HG03025 (cell line): ENCODE results near the gene NATD1.

ENCODE experiments used
- ATAC-seq: cut with Tn5 transposase; IDR thresholded peaks from one replicate; pipeline ENCODE4 v1.9.1; 2021; ENCODE audit warnings: mild to moderate bottlenecking, moderate library complexity; ENCODE audit not compliant: unreplicated experiment, low FRiP score

The NATD1 gene

GRCh38 chr17:21291357-21291756 is 38.1 kb upstream of the NATD1 start:
- no peak for ATAC-seq

- ATAC-seq = no peak
These were observed 36.8 kb upstream of the NATD1 start for GRCh38 chr17:21289902-21290571.

GRCh38 chr17:21289175-21289901 is 36.1 kb upstream of the NATD1 start:
- no peak for ATAC-seq

GRCh38 chr17:21288571-21289017 is 35.4 kb upstream of the NATD1 start:
- ATAC-seq = no peak

GRCh38 chr17:21287703-21288449 is 34.7 kb upstream of the NATD1 start:
- no peak for ATAC-seq

- no peak for ATAC-seq
These were observed 33.9 kb upstream of the NATD1 start for GRCh38 chr17:21286909-21287702.

- ATAC-seq = no peak
These were observed 33.0 kb upstream of the NATD1 start for GRCh38 chr17:21286066-21286770.

- no peak for ATAC-seq
These were observed 32.2 kb upstream of the NATD1 start for GRCh38 chr17:21285164-21286065.

GRCh38 chr17:21284319-21285163 is 31.3 kb upstream of the NATD1 start, which contains the start of gene MAP2K3:
Gene MAP2K3 (plus strand): TSS chr17:21284711. CDS start chr17:21284921, 210 bp downstream.
- peak; percentile 80 for ATAC-seq

GRCh38 chr17:21283482-21284318 is 30.5 kb upstream of the NATD1 start:
- peak; percentile 6 for ATAC-seq

- no peak for ATAC-seq
These were observed 29.6 kb upstream of the NATD1 start for GRCh38 chr17:21282850-21283249.

GRCh38 chr17:21282231-21282630 is 29.0 kb upstream of the NATD1 start:
- no peak for ATAC-seq

- ATAC-seq = peak; percentile 20
These were observed 26.9 kb upstream of the NATD1 start for GRCh38 chr17:21280081-21280518.

GRCh38 chr17:21279582-21279981 is 26.4 kb upstream of the NATD1 start:
- no peak for ATAC-seq

GRCh38 chr17:21279198-21279535 is 26.0 kb upstream of the NATD1 start:
- ATAC-seq = no peak

GRCh38 chr17:21278450-21279197 is 25.4 kb upstream of the NATD1 start:
- no peak for ATAC-seq
